WERI-Rb-1 (cell line): ENCODE results near the gene COMMD1.
A peak's percentile ranks its signal among the peaks of the same experiment; 100 is the strongest.
"Not testable (repeated sequence)": the region's sequence is repeated elsewhere in the genome, so short reads cannot be mapped to it uniquely, and the experiment has no call there.

Experiments used
- DNase-seq: peaks from one replicate; pipeline ENCODE4 v3.0.0-alpha.2; 2020
- H3K27ac ChIP-seq: fragments of 250-450 bp; sonication (Bioruptor Pico); 2 replicates; pipeline ENCODE4 v1.5.1; 2020; ENCODE audit warnings: mild to moderate bottlenecking, moderate library complexity
- H3K27me3 ChIP-seq: fragments of 250-450 bp; sonication (Bioruptor Pico); 2 replicates; pipeline ENCODE4 v1.5.1; 2021; ENCODE audit warnings: mild to moderate bottlenecking, low read depth, moderate library complexity; ENCODE audit not compliant: insufficient read depth, severe bottlenecking
- H3K36me3 ChIP-seq: fragments of 250-450 bp; sonication (Bioruptor Pico); 2 replicates; pipeline ENCODE4 v1.5.1; 2020; ENCODE audit warnings: mild to moderate bottlenecking, moderate library complexity
- H3K4me3 ChIP-seq: 2 replicates; pipeline ENCODE4 v1.5.1; 2011; ENCODE audit warnings: low read depth, mild to moderate bottlenecking, control low read depth, low read length
- H3K9me3 ChIP-seq: fragments of 250-450 bp; sonication (Bioruptor Pico); 2 replicates; pipeline ENCODE4 v1.5.1; 2021; ENCODE audit warnings: mild to moderate bottlenecking, moderate library complexity; ENCODE audit not compliant: severe bottlenecking
- TF ChIP-seq, protein P1 (sequence below): IDR thresholded peaks from 2 replicates; pipeline ENCODE4 v1.5.1; 2011; ENCODE audit warnings: low read depth, mild to moderate bottlenecking, control low read depth, inconsistent platforms, low read length

Gene COMMD1

GRCh38 chr2:61878761-61879160 is 26.7 kb upstream of the COMMD1 start:
- TF ChIP-seq, protein P1, sequence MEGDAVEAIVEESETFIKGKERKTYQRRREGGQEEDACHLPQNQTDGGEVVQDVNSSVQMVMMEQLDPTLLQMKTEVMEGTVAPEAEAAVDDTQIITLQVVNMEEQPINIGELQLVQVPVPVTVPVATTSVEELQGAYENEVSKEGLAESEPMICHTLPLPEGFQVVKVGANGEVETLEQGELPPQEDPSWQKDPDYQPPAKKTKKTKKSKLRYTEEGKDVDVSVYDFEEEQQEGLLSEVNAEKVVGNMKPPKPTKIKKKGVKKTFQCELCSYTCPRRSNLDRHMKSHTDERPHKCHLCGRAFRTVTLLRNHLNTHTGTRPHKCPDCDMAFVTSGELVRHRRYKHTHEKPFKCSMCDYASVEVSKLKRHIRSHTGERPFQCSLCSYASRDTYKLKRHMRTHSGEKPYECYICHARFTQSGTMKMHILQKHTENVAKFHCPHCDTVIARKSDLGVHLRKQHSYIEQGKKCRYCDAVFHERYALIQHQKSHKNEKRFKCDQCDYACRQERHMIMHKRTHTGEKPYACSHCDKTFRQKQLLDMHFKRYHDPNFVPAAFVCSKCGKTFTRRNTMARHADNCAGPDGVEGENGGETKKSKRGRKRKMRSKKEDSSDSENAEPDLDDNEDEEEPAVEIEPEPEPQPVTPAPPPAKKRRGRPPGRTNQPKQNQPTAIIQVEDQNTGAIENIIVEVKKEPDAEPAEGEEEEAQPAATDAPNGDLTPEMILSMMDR = no peak
- no peaks in the 10 kb centered on the region for H3K27me3 ChIP-seq
- peaks cover 98% of the 10 kb centered on the region for H3K36me3 ChIP-seq
- DNase-seq = no peak
- no peak overlapping the region for H3K27ac ChIP-seq
- H3K9me3 ChIP-seq = no peaks in the 10 kb centered on the region
- no peak overlapping the region for H3K4me3 ChIP-seq

DNA sequence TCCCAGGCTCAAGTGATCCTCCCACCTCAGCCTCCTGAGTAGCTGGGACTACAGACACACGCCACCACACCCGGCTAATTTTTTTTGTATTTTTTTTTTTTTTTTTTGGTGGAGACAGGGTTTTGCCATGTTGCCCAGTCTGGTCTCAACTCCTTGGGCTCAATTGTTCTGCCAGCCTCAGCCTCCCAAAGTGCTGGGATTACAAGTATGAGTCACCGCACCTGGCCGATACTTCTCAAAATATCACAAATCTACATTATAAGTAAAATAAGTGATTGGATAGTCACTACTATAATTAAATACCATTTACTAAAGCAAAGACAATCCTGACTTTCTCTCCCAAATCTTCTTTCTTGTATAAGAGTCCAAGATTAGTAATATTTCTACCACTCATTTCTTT is 26.1 kb upstream of the COMMD1 start:
- DNase-seq, H3K9me3 ChIP-seq, H3K27me3 ChIP-seq, H3K4me3 ChIP-seq, H3K27ac ChIP-seq: not testable (repeated sequence)
- peaks cover 98% of the 10 kb centered on the region for H3K36me3 ChIP-seq

DNA sequence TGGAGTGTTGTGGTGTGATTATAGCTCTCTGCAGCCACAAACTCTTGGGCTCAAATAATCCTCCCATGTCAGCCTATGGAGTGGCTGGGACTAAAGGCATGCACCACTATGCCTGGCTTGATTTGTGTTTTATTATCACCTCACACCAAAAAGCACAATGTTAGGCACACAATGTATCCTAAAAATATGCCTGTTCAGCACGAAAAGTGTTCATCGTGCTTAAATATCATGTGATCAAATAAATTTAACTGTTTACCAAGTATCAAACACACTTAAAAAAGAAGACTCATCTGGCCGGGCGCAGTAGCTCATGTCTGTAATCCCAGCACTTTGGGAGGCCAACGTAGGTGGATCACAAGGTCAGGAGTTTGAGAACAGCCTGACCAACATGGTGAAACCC is 22.6 kb upstream of the COMMD1 start:
- no peak overlapping the region for H3K4me3 ChIP-seq
- no peaks in the 10 kb centered on the region for H3K27me3 ChIP-seq
- H3K9me3 ChIP-seq = no peaks in the 10 kb centered on the region
- TF ChIP-seq, protein P1 = no peak
- H3K36me3 ChIP-seq = peaks cover 97% of the 10 kb centered on the region
- no peak overlapping the region for H3K27ac ChIP-seq
- DNase-seq = no peak

DNA sequence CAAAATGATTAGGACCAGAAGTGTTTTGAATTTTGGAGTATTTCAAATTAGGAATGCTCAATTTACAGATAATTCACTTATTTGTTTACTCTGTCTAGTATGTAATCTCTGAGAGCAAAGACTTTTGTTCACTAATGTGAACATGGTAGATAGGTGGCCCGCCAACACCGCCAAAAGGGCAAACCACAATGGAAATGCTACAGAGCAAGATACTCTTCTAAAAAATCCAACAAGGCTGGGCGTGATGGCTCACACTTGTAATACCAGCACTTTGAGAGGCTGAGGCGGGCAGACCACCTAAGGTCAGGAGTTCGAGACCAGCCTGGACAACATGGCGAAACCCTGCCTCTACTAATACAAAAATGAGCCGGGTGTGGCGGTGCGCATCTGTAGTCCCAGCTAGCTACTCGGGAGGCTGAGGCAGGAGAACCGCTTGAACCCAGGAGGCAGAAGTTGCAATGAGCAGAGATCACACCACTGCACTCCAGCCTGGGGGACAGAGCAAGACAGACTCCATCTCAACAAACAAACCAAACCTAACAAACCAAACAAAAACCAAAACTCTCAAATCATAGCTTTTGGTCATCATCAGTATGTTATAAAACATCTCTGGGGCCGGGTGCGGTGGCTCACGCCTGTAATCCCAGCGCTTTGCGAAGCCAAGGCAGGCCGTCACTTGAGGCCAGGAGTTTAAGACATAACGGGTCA is 19.4 kb upstream of the COMMD1 start:
- Histone ChIP-seq H3K4me3 (no peak overlapping the region), H3K9me3 (no peaks in the 10 kb centered on the region), H3K36me3 (peaks cover 69% of the 10 kb centered on the region), H3K27me3 (no peaks in the 10 kb centered on the region), H3K27ac (no peak overlapping the region)
- TF ChIP-seq, protein P1 = no peak
- no peak for DNase-seq

DNA sequence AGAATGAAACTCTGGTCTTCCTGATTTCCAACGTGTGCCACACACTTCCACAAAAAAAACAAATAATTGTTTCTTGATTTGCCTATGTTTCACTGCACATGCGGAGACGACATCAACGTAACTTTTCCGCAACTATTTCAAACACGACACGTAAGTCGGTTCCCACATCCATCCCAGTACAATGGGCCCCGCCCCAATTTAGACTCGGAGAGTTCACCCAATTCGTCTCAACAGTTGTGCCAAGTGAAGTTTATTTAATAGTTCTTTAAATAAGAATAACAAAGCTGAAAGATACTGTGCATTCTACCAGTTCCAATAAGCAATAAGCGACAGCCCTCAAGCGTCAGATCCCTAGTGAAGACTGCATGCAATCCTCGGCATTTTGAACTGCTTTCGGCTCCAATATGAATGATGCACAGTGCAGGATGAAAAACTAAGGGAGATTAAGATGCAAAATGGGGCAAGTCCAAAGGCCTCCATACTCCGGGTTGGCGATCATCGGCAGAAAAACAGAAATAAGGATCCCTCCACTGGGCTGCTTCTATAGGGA is 17.7 kb upstream of the COMMD1 start:
- Histone ChIP-seq H3K27ac (peak overlapping the region; percentile 88), H3K4me3 (peak overlapping the region; percentile 93), H3K9me3 (no peaks in the 10 kb centered on the region), H3K27me3 (no peaks in the 10 kb centered on the region), H3K36me3 (peaks cover 53% of the 10 kb centered on the region)
- TF ChIP-seq, protein P1 = no peak
- DNase-seq = no peak

- H3K27ac ChIP-seq = peak within 1 kb of the TSS; percentile 88
- H3K9me3 ChIP-seq = no peaks in the 10 kb centered on the region
- TF ChIP-seq, protein P1 = no peak
- DNase-seq = peak; percentile 90
- H3K27me3 ChIP-seq = no peaks in the 10 kb centered on the region
- H3K36me3 ChIP-seq = peaks cover 46% of the 10 kb centered on the region
- H3K4me3 ChIP-seq = peak within 1 kb of the TSS; percentile 93
Observed at GRCh38 chr2:61888267-61889055, 17.0 kb upstream of the COMMD1 start, which contains the start of gene CCT4. Gene CCT4 (minus strand): TSS chr2:61888656. CDS start chr2:61888507, 149 bp downstream.
